HG02623 (cell line): ENCODE measurements around the gene MAST4.

Source experiments
- ATAC-seq: cut with Tn5 transposase; IDR thresholded peaks from one replicate; pipeline ENCODE4 v1.9.1; 2021; ENCODE audit warnings: moderate library complexity; ENCODE audit not compliant: unreplicated experiment

The MAST4 gene

GRCh38 chr5:66595756-66596635, at the start of gene MAST4:
Gene MAST4, plus strand, starts transcription at chr5:66596393. Its CDS starts 263 bp downstream, at chr5:66596656.
- ATAC-seq: peak; percentile 99

GRCh38 chr5:66546541-66546940, 49.7 kb upstream of the MAST4 start:
- no peak for ATAC-seq

GRCh38 chr5:66551338-66551737, 44.9 kb upstream of the MAST4 start:
- no peak for ATAC-seq

- no peak for ATAC-seq
Measured at GRCh38 chr5:66551945-66552344, 44.2 kb upstream of the MAST4 start.

GRCh38 chr5:66553368-66553912, 42.8 kb upstream of the MAST4 start:
- ATAC-seq: no peak

GRCh38 chr5:66553916-66554575, 42.1 kb upstream of the MAST4 start:
- peak; percentile 96 for ATAC-seq

- no peak for ATAC-seq
Measured at GRCh38 chr5:66554884-66555283, 41.3 kb upstream of the MAST4 start.

GRCh38 chr5:66558560-66558959, 37.6 kb upstream of the MAST4 start:
- ATAC-seq: peak; percentile 42

- no peak for ATAC-seq
Measured at GRCh38 chr5:66560371-66560770, 35.8 kb upstream of the MAST4 start.

- ATAC-seq: no peak
Measured at GRCh38 chr5:66561256-66561990, 34.8 kb upstream of the MAST4 start.

GRCh38 chr5:66565878-66566277, 30.3 kb upstream of the MAST4 start:
- no peak for ATAC-seq

- no peak for ATAC-seq
Measured at GRCh38 chr5:66567474-66567873, 28.7 kb upstream of the MAST4 start.

- no peak for ATAC-seq
Measured at GRCh38 chr5:66570201-66570600, 26.0 kb upstream of the MAST4 start.

GRCh38 chr5:66573733-66574132, 22.5 kb upstream of the MAST4 start:
- ATAC-seq: no peak

- ATAC-seq: no peak
Measured at GRCh38 chr5:66582499-66583165, 13.6 kb upstream of the MAST4 start.

- no peak for ATAC-seq
Measured at GRCh38 chr5:66585291-66585690, 10.9 kb upstream of the MAST4 start.

GRCh38 chr5:66587771-66588170, 8.4 kb upstream of the MAST4 start:
- ATAC-seq: no peak

- peak; percentile 16 for ATAC-seq
Measured at GRCh38 chr5:66596636-66597182, 516 bp downstream of the MAST4 start.

- ATAC-seq: no peak
Measured at GRCh38 chr5:66597183-66597757, 1.1 kb downstream of the MAST4 start.

GRCh38 chr5:66602621-66603020, 6.4 kb downstream of the MAST4 start:
- ATAC-seq: no peak
